NCI-H1092 treated with DMSO at 0.1 percent for 48 hours (cell line): ENCODE data around the gene ECSIT.
"Not testable (repeated sequence)": the region's sequence is repeated elsewhere in the genome, so short reads cannot be mapped to it uniquely, and the experiment has no call there.

ENCODE experiments used
- DNase-seq: peaks from one replicate; lab custom pipeline; 2025; lab: John Stamatoyannopoulos, UW

The ECSIT gene, protein sequence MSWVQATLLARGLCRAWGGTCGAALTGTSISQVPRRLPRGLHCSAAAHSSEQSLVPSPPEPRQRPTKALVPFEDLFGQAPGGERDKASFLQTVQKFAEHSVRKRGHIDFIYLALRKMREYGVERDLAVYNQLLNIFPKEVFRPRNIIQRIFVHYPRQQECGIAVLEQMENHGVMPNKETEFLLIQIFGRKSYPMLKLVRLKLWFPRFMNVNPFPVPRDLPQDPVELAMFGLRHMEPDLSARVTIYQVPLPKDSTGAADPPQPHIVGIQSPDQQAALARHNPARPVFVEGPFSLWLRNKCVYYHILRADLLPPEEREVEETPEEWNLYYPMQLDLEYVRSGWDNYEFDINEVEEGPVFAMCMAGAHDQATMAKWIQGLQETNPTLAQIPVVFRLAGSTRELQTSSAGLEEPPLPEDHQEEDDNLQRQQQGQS

DNA sequence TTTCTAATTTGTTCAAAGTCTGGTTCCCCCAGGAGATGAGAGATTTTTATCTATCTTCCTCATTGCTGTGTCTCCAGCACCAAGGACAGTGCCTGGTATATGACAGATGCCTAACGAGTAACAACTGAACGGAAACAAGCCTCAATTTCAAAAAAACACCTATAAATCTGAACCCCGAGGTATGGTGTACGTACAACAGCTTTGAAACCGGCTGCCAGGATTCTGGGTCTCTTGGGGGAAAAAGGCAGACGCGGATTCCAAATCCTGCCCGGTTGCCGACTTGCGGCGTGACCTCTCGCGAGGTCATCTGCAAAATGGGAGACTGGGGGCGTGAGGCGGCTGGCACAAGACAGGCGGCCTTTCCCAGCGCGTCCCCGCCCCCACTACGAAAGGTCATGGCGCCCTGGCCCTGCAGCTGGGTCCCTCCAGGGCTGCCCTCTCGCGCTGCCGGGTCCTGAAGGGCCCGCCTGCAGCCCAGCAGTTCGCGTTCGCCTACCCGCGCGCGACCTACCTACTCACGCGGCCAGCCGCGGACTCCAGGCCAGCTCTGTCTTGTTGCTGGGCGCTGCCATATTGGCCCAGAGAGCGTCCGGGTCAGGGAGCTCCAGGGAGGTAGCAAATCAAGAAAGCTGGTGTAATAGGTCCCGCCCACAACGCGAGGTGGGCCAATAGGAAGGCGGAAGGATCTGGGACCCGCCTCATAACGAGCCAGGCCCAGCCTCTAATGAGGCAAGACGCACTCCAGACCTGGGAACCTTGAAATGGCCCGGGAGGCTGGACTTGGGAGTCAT, at the start of gene ECSIT:
Gene ECSIT, minus strand, starts transcription at position 584 of the 791 bp plus-strand sequence. CDS start 9,964 bp downstream, outside the sequence.
- peak; percentile 96 for DNase-seq

DNA sequence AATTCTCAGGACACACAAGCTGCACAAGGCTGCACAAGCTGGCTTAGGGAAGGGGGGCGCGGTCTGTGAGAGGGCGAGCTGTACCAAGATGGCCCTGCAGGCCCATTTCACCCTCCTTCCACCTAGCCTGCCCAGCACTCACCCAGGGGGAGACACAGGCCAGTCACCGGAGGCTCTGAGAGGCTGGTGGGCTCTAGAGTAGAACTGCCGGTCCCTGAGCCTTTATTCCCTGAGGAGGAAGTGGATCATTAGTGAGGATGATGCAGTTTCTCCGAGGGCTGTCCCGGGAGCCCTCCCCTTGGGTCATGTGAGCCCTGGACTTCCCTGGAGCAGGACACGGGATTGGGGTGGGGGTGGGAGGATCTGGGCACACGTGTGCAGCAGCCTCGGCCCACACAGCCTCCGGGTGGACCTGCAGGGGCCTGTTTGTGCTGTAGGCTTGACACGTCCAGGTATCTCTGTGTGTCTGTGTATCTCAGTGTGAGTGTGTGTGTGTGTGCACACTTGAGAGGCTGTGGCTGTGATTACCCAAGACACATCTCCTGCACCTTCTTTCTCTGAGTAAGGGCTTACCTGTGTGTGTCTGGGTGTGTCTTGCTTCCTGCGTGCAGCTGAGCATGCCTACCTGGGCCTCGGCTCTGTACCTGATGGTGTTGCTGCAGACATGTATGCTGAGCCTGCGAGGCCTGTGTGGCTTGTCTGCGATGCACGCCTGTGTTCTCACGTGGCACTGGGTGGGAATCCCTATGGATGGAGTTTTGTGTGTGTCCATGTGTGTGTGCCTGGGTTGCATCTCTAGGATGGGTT, 48.7 kb upstream of the ECSIT start, which contains the start of gene ACP5:
Gene ACP5, minus strand, starts transcription at position 195 of the 807 bp plus-strand sequence. CDS start 328 bp downstream, outside the sequence.
- DNase-seq: no peak

DNA sequence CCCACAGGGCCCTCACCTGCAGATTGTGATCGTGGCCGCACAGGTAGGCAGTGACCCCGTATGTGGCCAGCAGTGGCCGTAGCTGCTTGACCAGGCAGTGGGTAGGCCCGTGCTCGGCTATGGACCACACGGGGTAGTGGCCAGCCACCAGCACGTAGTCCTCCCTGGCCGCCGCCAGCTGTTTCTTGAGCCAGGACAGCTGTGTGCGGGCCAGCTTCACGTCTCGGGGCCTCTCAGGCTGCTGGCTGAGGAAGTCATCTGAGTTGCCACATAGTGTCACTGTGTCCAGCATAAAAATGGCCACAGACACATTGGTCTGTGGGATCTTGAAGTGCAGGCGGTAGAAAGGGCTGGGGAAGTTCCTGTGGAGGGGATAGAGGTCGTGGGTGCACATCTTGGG, 47.3 kb upstream of the ECSIT start:
- no peak for DNase-seq

DNA sequence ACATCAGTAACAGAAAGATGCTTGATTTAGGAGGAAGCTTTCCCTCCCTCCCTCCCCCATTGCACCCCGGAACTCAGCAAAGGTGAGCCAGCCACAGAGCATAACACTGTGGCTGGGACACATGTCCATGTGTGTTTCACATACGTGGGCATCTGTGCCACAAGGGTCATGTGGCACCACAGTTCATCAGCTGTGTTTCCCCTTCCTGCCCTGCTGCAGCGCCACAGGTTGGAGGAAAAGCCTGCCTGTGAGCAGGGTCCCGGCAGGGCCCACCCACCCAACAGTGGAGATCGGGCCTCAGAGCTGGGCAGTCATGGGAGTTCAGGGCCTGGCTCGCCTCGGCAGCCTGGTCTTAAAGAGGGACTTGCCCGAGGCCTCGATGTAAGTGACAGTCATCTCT, 45.8 kb upstream of the ECSIT start:
- DNase-seq: no peak

DNA sequence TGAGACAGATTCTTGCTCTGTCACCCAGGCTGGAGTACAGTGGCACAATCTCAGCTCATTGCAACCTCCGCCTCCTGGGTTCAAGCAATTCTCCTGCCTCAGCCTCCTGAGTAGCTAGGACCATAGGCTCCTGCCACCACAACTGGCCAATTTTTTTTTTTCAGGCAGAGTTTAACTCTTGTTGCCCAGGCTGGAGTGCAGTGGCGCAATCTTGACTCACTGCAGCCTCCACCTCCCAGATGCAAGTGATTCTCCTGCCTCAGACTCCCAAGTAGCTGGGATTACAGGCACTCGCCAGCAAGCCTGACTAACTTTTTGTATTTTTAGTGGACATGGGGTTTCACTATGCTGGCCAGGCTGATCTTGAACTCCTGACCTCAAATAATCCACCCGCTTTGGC, 44.8 kb upstream of the ECSIT start:
- not testable (repeated sequence) for DNase-seq

DNA sequence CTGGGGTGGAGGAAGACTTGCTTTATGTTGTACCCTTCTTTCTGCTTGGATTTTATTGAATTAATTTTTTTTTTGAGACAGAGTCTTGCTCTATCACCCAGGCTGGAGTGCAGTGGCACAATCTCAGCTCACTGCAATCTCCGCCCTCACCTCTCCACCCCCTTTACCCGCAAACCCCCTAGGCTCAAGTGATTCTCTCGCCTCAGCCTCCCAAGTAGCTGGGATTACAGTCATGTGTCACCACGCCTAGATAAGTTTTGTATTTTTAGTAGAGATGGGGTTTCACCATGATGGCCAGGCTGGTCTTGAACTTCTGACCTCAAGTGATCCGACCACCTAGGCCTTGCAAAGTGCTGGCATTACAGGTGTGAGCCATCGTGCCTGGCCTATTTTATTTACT, 44.4 kb upstream of the ECSIT start:
- not testable (repeated sequence) for DNase-seq

DNA sequence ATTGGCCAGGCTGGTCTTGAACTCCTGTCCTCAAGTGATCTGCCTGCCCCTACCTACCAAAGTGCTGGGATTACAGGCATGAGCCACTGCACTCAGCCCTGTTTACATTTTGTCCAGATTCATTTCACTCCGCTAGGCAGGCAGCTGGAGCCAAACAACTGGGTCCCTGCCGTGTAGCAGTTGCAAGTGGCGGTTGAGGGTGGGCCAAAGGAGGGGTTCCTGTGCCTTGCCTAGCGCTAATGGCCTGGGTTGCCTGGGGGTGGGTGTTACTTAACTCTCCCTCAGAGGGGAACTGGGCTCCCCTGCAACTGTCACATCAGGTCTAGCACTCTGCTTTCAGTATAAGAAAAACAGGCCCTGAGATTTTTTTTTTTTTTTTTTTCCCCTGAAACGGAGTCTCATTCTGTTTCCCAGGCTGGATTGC, 41.1 kb upstream of the ECSIT start:
- no peak for DNase-seq

DNA sequence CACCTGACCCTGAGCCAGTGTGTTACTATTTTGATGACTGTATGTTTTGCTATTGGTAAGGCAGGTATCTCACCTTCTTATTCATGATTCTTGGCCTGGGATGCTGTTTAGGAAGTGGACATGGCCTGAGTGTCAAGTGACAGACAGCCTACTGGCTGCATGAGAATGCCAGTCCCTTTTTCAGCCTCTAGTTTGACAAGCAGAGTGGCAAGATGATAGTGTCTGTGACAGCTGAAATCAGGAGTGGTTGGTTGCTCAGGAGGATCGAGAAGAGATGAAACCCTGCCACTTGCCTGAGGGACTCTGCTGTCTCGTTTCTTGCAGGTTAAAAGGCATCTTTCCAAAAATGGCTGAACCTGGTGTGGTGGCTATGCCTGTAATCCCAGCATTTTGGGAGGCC, 37.2 kb upstream of the ECSIT start:
- DNase-seq: no peak

DNA sequence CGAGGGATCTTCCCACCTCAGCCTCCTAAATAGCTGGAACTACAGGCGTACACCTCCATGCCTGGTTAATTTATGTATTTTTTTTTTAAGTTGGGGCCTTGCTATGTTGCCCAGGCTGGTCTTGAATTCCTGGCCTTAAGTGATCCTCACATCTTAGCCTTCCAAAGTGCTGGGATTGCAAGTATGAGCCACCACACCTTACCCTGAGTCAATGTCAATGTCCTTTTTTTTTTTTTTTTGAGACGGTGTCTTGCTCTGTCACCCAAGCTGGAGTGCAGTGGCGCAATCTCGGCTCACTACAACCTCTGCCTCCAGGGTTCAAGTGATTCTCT, 36.7 kb upstream of the ECSIT start:
- DNase-seq: not testable (repeated sequence)

DNA sequence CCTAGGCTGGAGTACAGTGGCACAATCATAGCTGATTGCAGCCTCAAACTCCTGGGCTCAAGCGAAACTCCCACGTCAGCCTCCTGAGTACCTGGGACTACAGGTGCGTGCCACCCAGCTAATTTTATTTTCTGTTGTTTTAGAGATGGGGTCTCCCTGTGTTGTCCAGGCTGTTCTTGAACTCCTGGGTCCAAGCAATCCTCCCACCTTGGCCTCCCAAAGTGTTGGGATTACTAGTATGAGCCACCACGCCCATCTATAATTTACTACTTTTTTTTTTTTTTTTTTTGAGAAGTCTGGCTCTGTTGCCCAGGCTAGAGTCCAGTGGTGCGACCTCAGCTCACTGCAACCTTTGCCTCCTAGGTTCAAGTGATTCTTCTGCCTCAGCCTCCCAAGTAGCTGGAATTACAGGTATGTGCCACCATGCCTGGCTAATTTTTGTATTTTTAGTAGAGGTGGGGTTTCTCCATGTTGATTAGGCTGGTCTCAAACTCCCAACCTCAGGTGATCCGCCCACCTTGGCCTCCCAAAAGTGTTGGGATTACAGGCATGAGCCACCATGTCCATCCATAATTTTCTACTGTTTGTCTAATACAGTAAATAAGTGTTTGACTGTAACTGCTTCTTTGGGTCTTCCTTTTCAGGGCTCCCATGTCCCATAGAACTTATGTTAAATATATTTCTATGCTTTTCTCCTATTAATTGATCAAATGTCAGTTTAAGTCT, 35.3 kb upstream of the ECSIT start:
- DNase-seq: not testable (repeated sequence)

DNA sequence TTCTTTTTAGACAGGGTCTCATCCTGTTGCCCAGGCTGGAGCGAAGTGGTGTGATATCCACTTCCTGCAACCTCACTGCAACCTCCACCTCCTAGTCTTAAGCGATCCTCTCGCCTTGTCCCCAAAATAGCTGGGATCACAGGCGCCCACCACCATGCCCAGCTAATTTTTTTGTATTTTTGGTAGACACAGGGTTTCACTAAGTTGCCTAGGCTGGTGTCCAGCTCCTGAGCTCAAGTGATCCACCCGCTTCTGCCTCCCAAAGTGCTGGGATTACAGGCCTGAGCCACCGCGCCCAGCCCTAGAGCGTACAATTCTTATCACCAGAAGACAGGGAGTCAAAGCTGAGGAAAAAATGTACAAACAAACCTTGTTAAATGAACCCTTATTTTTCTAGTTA, 34.6 kb upstream of the ECSIT start:
- DNase-seq: no peak

DNA sequence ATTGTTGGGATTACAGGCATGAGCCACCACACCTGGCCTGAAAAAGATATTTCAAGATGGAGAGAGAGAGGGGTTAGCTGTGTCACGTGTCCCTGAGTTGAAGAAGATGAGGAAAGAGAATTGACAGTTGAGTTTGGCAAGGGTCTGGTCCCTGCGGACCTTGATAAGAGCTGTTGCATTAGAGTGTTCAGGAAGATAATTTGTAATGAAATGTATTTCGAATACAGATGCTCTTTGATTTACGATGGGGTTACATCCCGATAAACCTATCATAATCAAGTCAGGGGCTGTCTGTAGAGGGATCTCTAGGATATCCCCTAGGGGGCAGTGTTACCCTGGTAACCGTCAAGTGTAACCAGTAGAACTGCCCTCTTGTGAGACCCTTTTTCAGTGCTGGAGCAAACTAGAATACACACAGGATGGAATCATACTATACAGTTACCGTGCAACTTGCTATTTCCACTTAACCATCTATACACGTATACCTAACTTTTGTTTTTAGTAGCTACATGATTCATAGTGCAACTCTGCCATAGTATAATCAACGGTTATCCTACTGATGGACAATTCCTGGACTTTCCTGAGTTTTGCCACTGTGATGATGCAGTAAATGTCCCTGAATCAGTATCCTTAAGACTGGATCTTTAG, 31.6 kb upstream of the ECSIT start:
- DNase-seq: peak; percentile 72

DNA sequence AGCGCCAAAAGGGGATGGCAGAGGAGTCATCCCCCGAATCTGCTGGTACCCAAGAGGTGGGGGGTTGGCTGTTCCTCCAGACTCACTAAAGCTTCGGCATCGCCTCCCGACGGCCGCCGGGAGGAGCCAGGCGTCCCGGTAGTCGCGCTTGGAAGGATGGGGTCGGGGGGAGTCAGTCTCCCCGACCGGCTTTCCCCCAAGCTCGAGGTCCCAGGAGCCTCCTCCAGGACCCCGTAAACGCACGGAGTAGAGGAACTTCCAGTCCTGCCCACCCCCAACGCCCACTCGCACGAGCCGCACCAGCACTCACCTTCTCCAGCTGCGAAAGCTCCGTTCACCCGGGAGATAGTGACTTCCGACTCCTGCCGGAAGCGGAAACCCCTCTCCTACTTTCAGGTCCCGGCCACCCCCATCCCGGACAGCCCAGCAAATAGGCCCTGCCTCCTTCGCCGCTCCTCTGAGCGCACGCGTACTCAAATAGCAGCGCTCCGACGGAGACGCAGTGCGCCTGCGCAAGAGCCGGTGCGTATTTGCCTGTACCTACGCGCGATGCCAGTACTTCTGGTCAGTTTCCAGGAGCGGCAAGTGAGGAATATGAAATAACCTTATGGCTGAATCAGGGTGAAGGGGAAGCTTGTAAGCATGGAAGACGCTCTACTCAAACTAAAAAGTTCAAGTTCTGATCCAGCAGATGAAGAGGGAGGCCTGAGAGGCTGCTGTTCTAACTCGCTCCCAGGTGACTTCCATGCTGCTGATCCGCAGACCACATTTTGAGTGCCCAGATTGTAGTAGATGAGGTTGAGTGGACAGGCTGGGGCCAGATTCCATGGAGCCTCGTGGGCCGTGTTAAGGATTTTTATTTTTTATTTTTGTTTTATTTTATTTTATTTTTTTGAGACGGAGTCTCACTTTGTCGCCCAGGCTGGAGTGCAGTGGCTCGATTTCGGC, 30.2 kb upstream of the ECSIT start, which contains the start of gene ELOF1:
Gene ELOF1, minus strand, starts transcription at position 350 of the 948 bp plus-strand sequence. CDS start 4,883 bp downstream, outside the sequence.
- DNase-seq: peak; percentile 98

DNA sequence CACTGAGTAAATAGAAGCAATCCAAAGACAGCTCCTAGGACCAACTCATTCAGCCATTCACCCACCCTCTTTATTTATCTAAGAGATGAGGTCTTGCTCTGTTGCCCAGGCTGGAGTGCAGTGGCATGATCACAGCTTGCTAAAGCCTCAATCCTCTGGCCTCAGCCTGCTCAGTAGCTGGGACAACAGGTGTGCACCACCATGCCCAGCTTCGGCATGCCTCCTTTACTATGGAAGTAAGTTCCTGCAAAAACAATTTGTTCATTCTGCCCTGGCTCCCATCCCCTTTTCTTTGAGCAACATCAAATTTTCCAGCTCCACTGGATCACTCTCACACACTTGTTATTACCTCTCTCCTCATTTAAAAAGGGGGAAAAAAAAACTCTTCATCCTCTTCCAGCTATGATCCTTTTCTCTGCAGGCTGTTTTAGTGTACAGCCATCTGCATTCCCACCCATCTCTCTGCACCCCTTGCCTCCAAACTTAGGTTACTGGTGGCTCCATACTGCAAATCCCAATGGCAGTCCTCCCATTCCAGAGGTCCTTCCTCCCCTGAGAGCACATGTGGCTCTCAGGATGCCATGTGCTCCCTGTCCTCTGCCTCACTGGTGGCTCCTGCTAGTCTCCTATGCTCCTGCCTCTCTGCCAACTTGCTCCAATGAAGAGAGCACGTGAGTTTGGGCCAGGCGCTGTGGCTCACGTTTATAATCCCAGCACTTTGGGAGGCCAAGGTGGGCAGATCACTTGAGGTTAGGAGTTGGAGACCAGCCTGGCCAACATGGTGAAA, 27.9 kb upstream of the ECSIT start:
- no peak for DNase-seq

DNA sequence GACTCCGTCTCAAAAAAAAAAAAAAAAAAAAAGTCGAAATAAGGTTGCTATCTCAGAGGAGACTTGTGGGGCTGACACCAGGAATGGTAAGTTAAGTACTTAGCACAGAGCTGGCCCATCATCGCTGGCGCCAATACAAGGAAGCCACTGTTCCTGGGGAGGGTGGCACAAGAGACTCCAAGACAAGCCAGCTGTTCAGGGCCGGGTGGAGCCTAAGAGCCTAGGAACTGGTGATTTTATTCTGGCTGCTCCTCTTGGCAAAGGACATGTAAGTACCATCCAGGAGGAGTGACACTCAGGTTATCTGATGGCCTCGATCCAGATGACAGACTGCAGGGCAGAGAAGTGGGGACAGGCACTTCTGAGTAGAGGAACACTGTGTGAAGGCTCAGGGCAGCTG, 26.3 kb upstream of the ECSIT start:
- DNase-seq: no peak

DNA sequence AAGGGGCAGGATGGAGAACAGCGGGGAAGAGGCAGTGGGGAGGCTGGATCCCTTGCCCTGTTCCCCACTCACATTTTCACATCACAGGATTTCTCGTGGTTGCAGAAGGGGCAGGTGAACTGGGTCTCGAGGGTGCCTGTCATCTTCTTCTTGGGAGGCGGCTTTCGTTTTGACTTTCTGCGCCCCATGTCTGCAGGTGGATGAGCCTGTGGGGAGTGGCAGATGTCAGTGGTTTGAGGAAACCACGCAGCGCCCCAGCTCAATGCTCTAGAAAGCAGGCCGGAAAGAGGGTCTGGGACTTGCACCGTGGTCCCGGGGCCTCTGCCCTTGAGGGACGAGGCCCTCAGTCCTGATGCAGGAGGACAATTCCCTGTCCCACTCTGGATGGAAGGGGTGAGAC, 25.2 kb upstream of the ECSIT start:
- no peak for DNase-seq

DNA sequence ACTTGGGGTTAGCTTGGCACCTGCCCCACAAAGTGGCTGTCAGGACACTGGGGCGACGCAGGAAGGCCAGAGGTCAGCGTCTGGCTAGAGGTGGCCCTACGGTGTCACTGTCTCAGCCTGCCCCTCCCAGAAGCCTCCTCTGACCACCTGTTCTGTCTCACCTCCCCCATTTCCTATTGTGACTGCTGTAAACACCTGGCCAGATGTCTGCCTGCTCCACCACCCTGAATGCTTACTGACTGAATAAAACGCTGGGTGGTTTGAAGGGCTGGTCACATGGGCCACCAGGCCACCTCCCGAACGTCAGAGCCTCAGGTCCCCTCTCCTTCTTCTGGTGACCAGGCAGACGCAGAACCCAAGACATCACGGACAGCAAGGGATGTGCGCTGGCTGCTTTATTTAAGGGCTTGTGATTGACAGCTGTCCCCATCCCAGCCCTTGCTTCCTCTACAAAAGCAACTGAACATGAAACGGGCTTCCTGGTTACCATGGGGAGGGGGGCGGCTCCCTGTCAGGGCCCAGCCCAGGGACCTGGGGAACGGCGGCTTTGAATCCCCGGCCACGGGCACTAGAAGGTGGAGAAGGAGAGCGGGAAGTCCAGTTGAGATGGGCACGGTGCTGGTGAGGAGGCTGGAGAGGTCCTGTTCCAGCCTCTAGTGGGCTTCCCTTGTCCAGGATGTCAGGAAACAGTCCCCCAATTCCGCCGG, 23.9 kb upstream of the ECSIT start:
- no peak for DNase-seq

DNA sequence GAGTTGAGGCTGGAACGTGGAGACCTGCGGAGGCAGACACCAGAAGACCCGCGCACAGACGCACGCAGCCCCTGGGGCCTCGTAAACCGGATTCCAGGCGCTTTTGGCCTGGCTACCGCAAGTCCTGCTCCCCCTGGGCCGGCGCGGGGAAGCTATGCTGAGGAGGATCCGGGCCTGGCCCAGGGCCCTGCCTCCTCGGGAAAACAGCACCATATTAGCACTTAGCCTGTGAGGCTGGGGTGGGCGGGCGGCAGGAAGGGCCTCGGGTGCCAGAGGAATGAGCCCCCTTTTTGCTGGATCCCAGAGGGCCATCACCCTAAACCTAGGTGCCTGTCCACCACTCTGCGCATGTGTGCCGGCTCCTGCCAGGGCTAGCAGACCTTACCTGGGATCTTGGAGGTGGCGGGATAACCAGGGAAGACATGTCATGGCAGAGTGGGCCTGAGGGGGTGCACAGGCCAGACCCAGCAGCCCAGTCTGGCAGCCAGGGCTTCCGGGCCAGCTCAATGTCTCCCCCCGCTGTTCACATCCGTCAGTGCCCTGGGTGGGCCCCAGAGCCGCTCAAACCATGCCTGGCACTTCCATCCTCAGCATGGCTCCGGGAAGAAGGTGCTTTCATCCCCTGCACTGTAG, 22.8 kb upstream of the ECSIT start:
- DNase-seq: no peak
